ENCODE data around the gene FBXL4. TPM values are rescaled to one million over a fixed set of nuclear protein-coding genes. Genes with fewer than 3 reads are reported as not detected.
A peak's percentile ranks its signal among the peaks of the same experiment; 100 is the strongest.

FBXL4 gene
- polyA plus RNA-seq, 1 donor (not counting 4 experiments of a cell fraction or from before 2014, with no cell fraction given) = 19.9 TPM

- peaks cover 67% of the 10 kb centered on the region for H3K27me3 ChIP-seq (ENCODE audit: control insufficient read depth, extremely low read depth, insufficient read depth, low read length)
- H3K4me2 ChIP-seq (ENCODE audit: control insufficient read depth, extremely low read depth, insufficient read depth, low read depth, low read length) = peak overlapping the region; percentile 5
- H3K9me3 ChIP-seq (ENCODE audit: control insufficient read depth, low read depth, low read length) = no peaks in the 10 kb centered on the region
These were observed 123.4 kb downstream of the FBXL4 start for GRCh38 chr6:98824162-98824901.

GRCh38 chr6:98823428-98824161, 124.2 kb downstream of the FBXL4 start:
- no peaks in the 10 kb centered on the region for H3K36me3 ChIP-seq (ENCODE audit: control insufficient read depth in 2 of 2, extremely low read depth in 1 of 2, insufficient read depth in 2 of 2, low read length in 2 of 2)
- H4K20me1 ChIP-seq (ENCODE audit: control insufficient read depth, extremely low read depth, insufficient read depth, low read length) = no peaks in the 10 kb centered on the region
- no peaks in the 10 kb centered on the region for H3K4me1 ChIP-seq (ENCODE audit: control insufficient read depth, extremely low read depth, insufficient read depth, low read length)
- no peak for DNase-seq (ENCODE audit: low read depth, low spot score)
- H3K4me3 ChIP-seq (ENCODE audit: control insufficient read depth in 2 of 3, extremely low read depth in 1 of 3, insufficient read depth in 2 of 3, low read depth in 1 of 3, low read length in 3 of 3) = no peak overlapping the region
- dilution Hi-C loops (cut with MboI; ENCODE audit: extremely low pct_ligation_motif_present, low sequenced_read_pairs) = no loop called here
- no peaks in the 10 kb centered on the region for H3K9me3 ChIP-seq (ENCODE audit: control insufficient read depth, low read depth, low read length)
- no peak overlapping the region for H3K27ac ChIP-seq (ENCODE audit: control insufficient read depth, insufficient read depth, low read length)
- H3K9ac ChIP-seq (ENCODE audit: control insufficient read depth, extremely low read depth, insufficient read depth, low read length) = no peak overlapping the region
- H3K79me2 ChIP-seq (ENCODE audit: control insufficient read depth, insufficient read depth, low read length) = no peaks in the 10 kb centered on the region
- no peaks in the 10 kb centered on the region for H3K9me1 ChIP-seq (ENCODE audit: control insufficient read depth, extremely low read depth, insufficient read depth, low read length)
- FAIRE-seq = no peak
- TF ChIP-seq EZH2 (IDR thresholded peaks at IDR 0.05; ENCODE audit: low read length) (no peak), CTCF (optimal IDR thresholded peaks at IDR 0.05 in 1 of 3, IDR thresholded peaks at IDR 0.05 in 1 of 3, conservative IDR thresholded peaks at IDR 0.05 in 1 of 3; ENCODE audit: extremely low read depth in 1 of 3, insufficient read depth in 2 of 3, low read length in 3 of 3) (no peak)
- H3K4me2 ChIP-seq (ENCODE audit: control insufficient read depth, extremely low read depth, insufficient read depth, low read depth, low read length) = no peak overlapping the region
- H3K27me3 ChIP-seq (ENCODE audit: control insufficient read depth, extremely low read depth, insufficient read depth, low read length) = peaks cover 61% of the 10 kb centered on the region
- no peak overlapping the region for H2AFZ ChIP-seq (ENCODE audit: control insufficient read depth, low read length)

More at GRCh38 chr6:98824162-98824901, 123.4 kb downstream of the FBXL4 start:
- no peaks in the 10 kb centered on the region for H3K79me2 ChIP-seq (ENCODE audit: control insufficient read depth, insufficient read depth, low read length)
- H3K9ac ChIP-seq (ENCODE audit: control insufficient read depth, extremely low read depth, insufficient read depth, low read length) = no peak overlapping the region
- DNase-seq (ENCODE audit: low read depth, low spot score) (no peak), FAIRE-seq (no peak)
- H3K4me3 ChIP-seq (ENCODE audit: control insufficient read depth in 2 of 3, extremely low read depth in 1 of 3, insufficient read depth in 2 of 3, low read depth in 1 of 3, low read length in 3 of 3) = peak overlapping the region in 1 of 3 experiments; percentile 7
- H3K4me1 ChIP-seq (ENCODE audit: control insufficient read depth, extremely low read depth, insufficient read depth, low read length) = no peaks in the 10 kb centered on the region
- no peak overlapping the region for H3K27ac ChIP-seq (ENCODE audit: control insufficient read depth, insufficient read depth, low read length)
- H3K36me3 ChIP-seq (ENCODE audit: control insufficient read depth in 2 of 2, extremely low read depth in 1 of 2, insufficient read depth in 2 of 2, low read length in 2 of 2) = no peaks in the 10 kb centered on the region
- dilution Hi-C loops (cut with MboI; ENCODE audit: extremely low pct_ligation_motif_present, low sequenced_read_pairs) = no loop called here
- H3K9me1 ChIP-seq (ENCODE audit: control insufficient read depth, extremely low read depth, insufficient read depth, low read length) = no peaks in the 10 kb centered on the region
- no peaks in the 10 kb centered on the region for H4K20me1 ChIP-seq (ENCODE audit: control insufficient read depth, extremely low read depth, insufficient read depth, low read length)
- TF ChIP-seq CTCF (optimal IDR thresholded peaks at IDR 0.05 in 1 of 3, IDR thresholded peaks at IDR 0.05 in 1 of 3, conservative IDR thresholded peaks at IDR 0.05 in 1 of 3; ENCODE audit: extremely low read depth in 1 of 3, insufficient read depth in 2 of 3, low read length in 3 of 3) (no peak), EZH2 (IDR thresholded peaks at IDR 0.05; ENCODE audit: low read length) (no peak)
- H2AFZ ChIP-seq (ENCODE audit: control insufficient read depth, low read length) = no peak overlapping the region
